ENCODE measurements around the gene C1QTNF3.
"Not testable (repeated sequence)": the region's sequence is repeated elsewhere in the genome, so short reads cannot be mapped to it uniquely, and the experiment has no call there.

C1QTNF3 gene
- total RNA-seq = 1.2 to 1.7 (median 1.7) reads per million in 3 donors

- Histone ChIP-seq H3K27me3 (replicated peaks; ENCODE audit: control insufficient read depth, insufficient read depth, low read length, poor library complexity, severe bottlenecking) (no peaks in the 10 kb centered on the region), H3K4me3 (ENCODE audit: insufficient read depth, low read depth, low read length, poor library complexity, severe bottlenecking) (no peak within 1 kb of the TSS), H3K36me3 (ENCODE audit: control insufficient read depth, insufficient read depth, low read length) (no peaks in the 10 kb centered on the region), H3K9me3 (ENCODE audit: control insufficient read depth, low read length) (no peaks in the 10 kb centered on the region), H3K4me1 (ENCODE audit: control insufficient read depth, insufficient read depth, low read length, poor library complexity, severe bottlenecking) (no peaks in the 10 kb centered on the region), H3K27ac (ENCODE audit: insufficient read depth, low read length, poor library complexity, severe bottlenecking) (no peak within 1 kb of the TSS)
- DNase-seq = no peak
These were observed at the start of gene C1QTNF3 for GRCh38 chr5:34043099-34043876. C1QTNF3 (minus strand) TSS chr5:34043213; CDS start chr5:34043125, 88 bp downstream.

GRCh38 chr5:34091039-34091438, 48.0 kb upstream of the C1QTNF3 start:
- not testable (repeated sequence) for H3K27ac ChIP-seq (ENCODE audit: insufficient read depth, low read length, poor library complexity, severe bottlenecking); H3K4me3 ChIP-seq (ENCODE audit: insufficient read depth, low read depth, low read length, poor library complexity, severe bottlenecking); H3K36me3 ChIP-seq (ENCODE audit: control insufficient read depth, insufficient read depth, low read length); H3K9me3 ChIP-seq (ENCODE audit: control insufficient read depth, low read length); H3K27me3 ChIP-seq (replicated peaks; ENCODE audit: control insufficient read depth, insufficient read depth, low read length, poor library complexity, severe bottlenecking); H3K4me1 ChIP-seq (ENCODE audit: control insufficient read depth, insufficient read depth, low read length, poor library complexity, severe bottlenecking); DNase-seq

- H3K27ac ChIP-seq (ENCODE audit: insufficient read depth, low read length, poor library complexity, severe bottlenecking); DNase-seq; H3K4me3 ChIP-seq (ENCODE audit: insufficient read depth, low read depth, low read length, poor library complexity, severe bottlenecking); H3K27me3 ChIP-seq (replicated peaks; ENCODE audit: control insufficient read depth, insufficient read depth, low read length, poor library complexity, severe bottlenecking); H3K36me3 ChIP-seq (ENCODE audit: control insufficient read depth, insufficient read depth, low read length); H3K4me1 ChIP-seq (ENCODE audit: control insufficient read depth, insufficient read depth, low read length, poor library complexity, severe bottlenecking); H3K9me3 ChIP-seq (ENCODE audit: control insufficient read depth, low read length): not testable (repeated sequence)
These were observed 46.8 kb upstream of the C1QTNF3 start for GRCh38 chr5:34089802-34090201.

DNA sequence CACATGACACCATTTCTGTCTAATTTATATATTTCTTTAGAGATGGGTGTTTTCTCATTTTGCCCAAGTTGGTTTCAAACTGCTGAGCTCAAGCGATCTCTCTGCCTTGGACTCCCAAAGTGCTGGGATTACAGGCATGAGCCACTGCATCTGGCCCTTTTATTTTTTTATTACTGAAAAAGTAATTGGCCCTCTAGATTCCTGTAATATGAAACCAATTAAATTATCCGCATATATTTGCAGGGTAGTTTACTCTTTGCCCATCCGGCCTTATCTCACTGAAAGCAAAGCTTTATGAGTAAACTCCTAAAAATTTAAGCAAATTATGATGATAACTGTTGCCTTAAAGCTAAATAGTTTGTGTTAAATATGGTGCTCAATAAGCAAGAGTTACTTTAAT, 44.7 kb upstream of the C1QTNF3 start:
- not testable (repeated sequence) for H3K27me3 ChIP-seq (replicated peaks; ENCODE audit: control insufficient read depth, insufficient read depth, low read length, poor library complexity, severe bottlenecking); H3K9me3 ChIP-seq (ENCODE audit: control insufficient read depth, low read length); DNase-seq; H3K27ac ChIP-seq (ENCODE audit: insufficient read depth, low read length, poor library complexity, severe bottlenecking); H3K4me1 ChIP-seq (ENCODE audit: control insufficient read depth, insufficient read depth, low read length, poor library complexity, severe bottlenecking); H3K4me3 ChIP-seq (ENCODE audit: insufficient read depth, low read depth, low read length, poor library complexity, severe bottlenecking); H3K36me3 ChIP-seq (ENCODE audit: control insufficient read depth, insufficient read depth, low read length)

DNA sequence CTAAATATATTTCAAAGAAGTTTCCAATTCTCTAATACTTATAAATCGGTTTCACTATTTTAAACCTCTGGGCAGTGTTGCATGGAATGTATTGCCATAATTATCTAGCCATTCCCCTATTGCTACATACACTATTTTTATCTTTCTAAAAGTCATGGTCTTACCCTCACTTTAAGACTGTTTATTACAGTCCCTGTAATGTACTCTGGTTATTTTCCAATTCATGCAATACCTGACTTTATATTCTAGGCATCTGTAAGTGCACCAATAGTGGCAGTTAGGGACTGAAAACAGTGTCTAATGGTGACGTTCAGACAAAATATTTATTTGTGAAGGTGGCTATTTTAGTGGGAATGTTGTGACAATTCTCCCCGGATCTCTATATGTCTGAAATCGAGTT, 40.9 kb upstream of the C1QTNF3 start:
- H3K4me3 ChIP-seq (ENCODE audit: insufficient read depth, low read depth, low read length, poor library complexity, severe bottlenecking); DNase-seq; H3K27me3 ChIP-seq (replicated peaks; ENCODE audit: control insufficient read depth, insufficient read depth, low read length, poor library complexity, severe bottlenecking); H3K27ac ChIP-seq (ENCODE audit: insufficient read depth, low read length, poor library complexity, severe bottlenecking); H3K9me3 ChIP-seq (ENCODE audit: control insufficient read depth, low read length); H3K4me1 ChIP-seq (ENCODE audit: control insufficient read depth, insufficient read depth, low read length, poor library complexity, severe bottlenecking); H3K36me3 ChIP-seq (ENCODE audit: control insufficient read depth, insufficient read depth, low read length): not testable (repeated sequence)

DNA sequence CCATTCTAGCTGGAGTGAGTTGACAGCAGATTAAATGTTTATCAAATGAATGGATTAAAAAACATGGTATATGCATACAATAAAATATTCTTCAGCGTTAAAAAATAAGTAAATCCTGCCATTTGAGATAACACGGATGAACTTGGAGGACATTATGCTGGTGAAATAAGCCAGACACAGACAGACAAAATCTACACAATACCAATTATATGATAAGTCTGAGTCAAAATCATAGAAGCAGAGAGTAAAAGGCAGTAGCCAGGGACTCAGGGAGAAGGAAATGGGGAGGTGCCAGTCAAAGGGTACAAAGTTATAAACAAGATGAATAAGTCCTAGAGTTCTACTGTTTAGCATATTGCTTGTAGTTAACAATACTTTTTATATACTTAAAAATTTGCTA, 36.5 kb upstream of the C1QTNF3 start:
- not testable (repeated sequence) for H3K9me3 ChIP-seq (ENCODE audit: control insufficient read depth, low read length); H3K4me1 ChIP-seq (ENCODE audit: control insufficient read depth, insufficient read depth, low read length, poor library complexity, severe bottlenecking)

DNA sequence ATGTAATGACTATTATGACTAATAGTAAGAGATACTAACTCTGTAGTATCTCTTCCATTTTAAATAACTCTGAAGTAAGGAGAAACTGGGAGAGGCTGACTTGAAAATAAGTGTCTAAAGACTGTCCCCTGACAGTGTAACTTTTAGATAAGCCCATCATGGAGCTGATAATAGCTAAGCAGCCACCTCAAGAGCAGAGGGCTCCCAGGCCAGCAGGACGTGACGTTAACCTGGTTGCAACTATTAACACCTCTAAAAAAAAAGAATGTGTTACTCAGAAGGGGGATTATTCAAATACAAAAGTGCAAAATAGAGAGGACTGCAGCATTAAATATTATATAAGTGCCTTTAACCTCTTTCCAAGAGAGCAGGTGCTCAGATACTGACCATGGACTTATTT, 34.6 kb upstream of the C1QTNF3 start:
- not testable (repeated sequence) for H3K27me3 ChIP-seq (replicated peaks; ENCODE audit: control insufficient read depth, insufficient read depth, low read length, poor library complexity, severe bottlenecking); H3K36me3 ChIP-seq (ENCODE audit: control insufficient read depth, insufficient read depth, low read length); H3K27ac ChIP-seq (ENCODE audit: insufficient read depth, low read length, poor library complexity, severe bottlenecking); H3K4me1 ChIP-seq (ENCODE audit: control insufficient read depth, insufficient read depth, low read length, poor library complexity, severe bottlenecking); H3K9me3 ChIP-seq (ENCODE audit: control insufficient read depth, low read length); H3K4me3 ChIP-seq (ENCODE audit: insufficient read depth, low read depth, low read length, poor library complexity, severe bottlenecking); DNase-seq

More for the DNA sequence above, 36.5 kb upstream of the C1QTNF3 start:
- H3K36me3 ChIP-seq (ENCODE audit: control insufficient read depth, insufficient read depth, low read length); H3K27ac ChIP-seq (ENCODE audit: insufficient read depth, low read length, poor library complexity, severe bottlenecking); H3K4me3 ChIP-seq (ENCODE audit: insufficient read depth, low read depth, low read length, poor library complexity, severe bottlenecking); H3K27me3 ChIP-seq (replicated peaks; ENCODE audit: control insufficient read depth, insufficient read depth, low read length, poor library complexity, severe bottlenecking); DNase-seq: not testable (repeated sequence)

DNA sequence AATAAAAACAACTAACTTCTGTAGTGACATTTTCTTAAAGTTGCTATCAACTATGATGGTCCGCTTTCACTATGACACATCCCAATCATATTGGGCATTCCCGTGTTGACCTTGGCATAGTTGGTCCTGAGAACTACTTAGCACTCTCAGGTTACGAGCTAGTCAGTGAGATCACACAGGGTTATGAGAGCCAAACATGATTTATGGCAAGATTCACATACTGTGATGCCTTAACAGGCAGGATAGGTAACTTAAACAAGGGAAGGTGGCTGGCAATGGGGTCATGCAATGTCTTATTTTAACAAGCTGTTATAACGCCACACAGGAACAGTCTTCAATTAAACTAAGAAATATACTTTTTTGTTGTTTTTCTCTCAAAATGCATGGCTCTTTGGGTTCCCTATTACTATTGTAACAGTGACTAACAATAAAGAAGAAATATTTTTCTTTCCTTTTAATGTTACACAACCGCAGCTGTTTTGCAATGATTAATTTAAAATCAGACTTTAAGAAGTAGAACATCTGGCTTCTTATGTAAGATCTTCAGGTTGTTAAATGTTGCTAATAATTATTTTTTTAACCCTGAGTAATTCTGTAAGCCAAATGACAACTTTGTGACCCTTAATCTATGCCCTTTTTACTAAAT, 33.8 kb upstream of the C1QTNF3 start:
- H3K27ac ChIP-seq (ENCODE audit: insufficient read depth, low read length, poor library complexity, severe bottlenecking); H3K27me3 ChIP-seq (replicated peaks; ENCODE audit: control insufficient read depth, insufficient read depth, low read length, poor library complexity, severe bottlenecking); H3K4me1 ChIP-seq (ENCODE audit: control insufficient read depth, insufficient read depth, low read length, poor library complexity, severe bottlenecking); H3K4me3 ChIP-seq (ENCODE audit: insufficient read depth, low read depth, low read length, poor library complexity, severe bottlenecking); DNase-seq; H3K36me3 ChIP-seq (ENCODE audit: control insufficient read depth, insufficient read depth, low read length); H3K9me3 ChIP-seq (ENCODE audit: control insufficient read depth, low read length): not testable (repeated sequence)

DNA sequence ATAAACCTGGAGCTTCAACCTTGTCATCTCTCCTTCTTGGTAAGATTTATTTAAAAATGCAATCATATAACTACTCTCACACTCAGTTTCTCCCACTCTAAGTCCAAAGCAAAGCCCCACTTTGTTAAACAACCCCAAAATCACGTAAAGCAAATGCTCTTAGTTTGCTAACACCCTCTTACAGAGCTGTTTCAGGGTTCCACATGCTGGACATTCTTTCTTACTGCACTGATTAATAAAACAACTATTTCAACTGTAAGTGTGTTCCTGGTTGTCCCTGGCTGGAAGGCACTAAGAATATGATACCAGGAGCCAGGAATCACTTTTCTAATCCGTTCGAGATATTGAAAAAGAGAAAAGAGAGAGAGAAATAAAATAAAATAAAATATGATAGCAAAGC, 31.5 kb upstream of the C1QTNF3 start:
- H3K4me3 ChIP-seq (ENCODE audit: insufficient read depth, low read depth, low read length, poor library complexity, severe bottlenecking); DNase-seq; H3K4me1 ChIP-seq (ENCODE audit: control insufficient read depth, insufficient read depth, low read length, poor library complexity, severe bottlenecking); H3K9me3 ChIP-seq (ENCODE audit: control insufficient read depth, low read length); H3K27me3 ChIP-seq (replicated peaks; ENCODE audit: control insufficient read depth, insufficient read depth, low read length, poor library complexity, severe bottlenecking); H3K27ac ChIP-seq (ENCODE audit: insufficient read depth, low read length, poor library complexity, severe bottlenecking); H3K36me3 ChIP-seq (ENCODE audit: control insufficient read depth, insufficient read depth, low read length): not testable (repeated sequence)

GRCh38 chr5:34074071-34074470, 31.1 kb upstream of the C1QTNF3 start:
- DNase-seq; H3K4me1 ChIP-seq (ENCODE audit: control insufficient read depth, insufficient read depth, low read length, poor library complexity, severe bottlenecking); H3K9me3 ChIP-seq (ENCODE audit: control insufficient read depth, low read length); H3K36me3 ChIP-seq (ENCODE audit: control insufficient read depth, insufficient read depth, low read length); H3K4me3 ChIP-seq (ENCODE audit: insufficient read depth, low read depth, low read length, poor library complexity, severe bottlenecking); H3K27ac ChIP-seq (ENCODE audit: insufficient read depth, low read length, poor library complexity, severe bottlenecking); H3K27me3 ChIP-seq (replicated peaks; ENCODE audit: control insufficient read depth, insufficient read depth, low read length, poor library complexity, severe bottlenecking): not testable (repeated sequence)

Measured in effector memory CD4-positive, alpha-beta T cell (primary cell).